Gastrocnemius medialis (tissue), 4 donors: ENCODE data around the gene ELMO1.

ENCODE experiments used
- CTCF ChIP-seq, 5 experiments: fragments of 450-650 bp in 3 of 5; fragments of 200-600 bp in 2 of 5; sonication (generic) in 2 of 5; IDR thresholded peaks in 4 of 5; conservative IDR thresholded peaks in 1 of 5; 1 replicate in 4 of 5; 2 replicates in 1 of 5; pipeline ENCODE4 v1.5.1; 2016 to 2019; ENCODE audit warnings: antibody characterized with exemption in 5 of 5, mild to moderate bottlenecking in 3 of 5, moderate library complexity in 3 of 5
- POLR2A ChIP-seq, 2 donors: fragments of 450-650 bp; IDR thresholded peaks; one replicate each; pipeline ENCODE4 v1.6.1; 2017; ENCODE audit warnings: antibody characterized with exemption in 2 of 2, mild to moderate bottlenecking in 2 of 2, moderate library complexity in 2 of 2

- TF ChIP-seq CTCF (IDR thresholded peaks at IDR 0.05 in 4 of 5, conservative IDR thresholded peaks at IDR 0.05 in 1 of 5): no peak
- TF ChIP-seq POLR2A (IDR thresholded peaks at IDR 0.05): no peak
Measured at GRCh38 chr7:36887233-36887632, 561.4 kb downstream of the ELMO1 start.
